Activated CD4-positive, alpha-beta T cell treated with anti-CD3 and anti-CD28 coated beads, Interleukin-2, amount 10 ng/mL, durations not matched to agents 7 days and 5 days (primary cell): ENCODE data around the gene ITSN1. TPM values are rescaled to one million over a fixed set of nuclear protein-coding genes. Genes with fewer than 3 reads are reported as not detected.

Experiments used
- CTCF ChIA-PET: fragments of 350-600 bp; sonication (Branson Sonifier 250); formaldehyde crosslinking; loops from one replicate; lab custom pipeline; 2021; ENCODE audit warnings: antibody characterized with exemption; lab: Charles Lee
- POLR2A ChIA-PET: fragments of 350-600 bp; sonication (Branson Sonifier 250); formaldehyde crosslinking; loops from one replicate; lab custom pipeline; 2021; ENCODE audit warnings: antibody characterized with exemption; lab: Charles Lee
- DNase-seq: peaks from one replicate; pipeline ENCODE4 v3.0.0-alpha.2; 2020
- H3K27ac Mint-ChIP-seq: one replicate; pipeline ENCODE4 v1.8.0; 2021; ENCODE audit warnings: mild to moderate bottlenecking, moderate library complexity, mixed read lengths
- H3K27me3 Mint-ChIP-seq: one replicate; pipeline ENCODE4 v1.8.0; 2021; ENCODE audit warnings: mixed read lengths
- H3K36me3 Mint-ChIP-seq: one replicate; pipeline ENCODE4 v1.8.0; 2021; ENCODE audit warnings: low read depth, mixed read lengths
- H3K4me1 Mint-ChIP-seq: one replicate; pipeline ENCODE4 v1.8.0; 2021; ENCODE audit warnings: mixed read lengths
- H3K4me3 Mint-ChIP-seq: one replicate; pipeline ENCODE4 v1.8.0; 2021; ENCODE audit warnings: mild to moderate bottlenecking, moderate library complexity, mixed read lengths
- H3K9me3 Mint-ChIP-seq: one replicate; pipeline ENCODE4 v1.8.0; 2021; ENCODE audit warnings: mixed read lengths
- total RNA-seq, 2 experiments: library from RNA; stranded (reverse); gene quantifications; one replicate each; pipeline ENCODE4 v1.2.3, GENCODE V29; 2021

ITSN1 gene
- total RNA-seq, 2 experiments from 2014 or later = 3.0 to 3.3 TPM

- CTCF ChIA-PET = no interaction called here
- no peak for DNase-seq
- Mint-ChIP-seq H3K27me3 (peaks cover 27% of the 10 kb centered on the region), H3K36me3 (no peaks in the 10 kb centered on the region), H3K9me3 (no peaks in the 10 kb centered on the region), H3K4me1 (peaks cover 16% of the 10 kb centered on the region), H3K4me3 (peak overlapping the region; percentile 83), H3K27ac (peak overlapping the region; percentile 19)
- POLR2A ChIA-PET = no interaction called here
Observed at GRCh38 chr21:33642896-33643657, 776 bp downstream of the ITSN1 start.

DNA sequence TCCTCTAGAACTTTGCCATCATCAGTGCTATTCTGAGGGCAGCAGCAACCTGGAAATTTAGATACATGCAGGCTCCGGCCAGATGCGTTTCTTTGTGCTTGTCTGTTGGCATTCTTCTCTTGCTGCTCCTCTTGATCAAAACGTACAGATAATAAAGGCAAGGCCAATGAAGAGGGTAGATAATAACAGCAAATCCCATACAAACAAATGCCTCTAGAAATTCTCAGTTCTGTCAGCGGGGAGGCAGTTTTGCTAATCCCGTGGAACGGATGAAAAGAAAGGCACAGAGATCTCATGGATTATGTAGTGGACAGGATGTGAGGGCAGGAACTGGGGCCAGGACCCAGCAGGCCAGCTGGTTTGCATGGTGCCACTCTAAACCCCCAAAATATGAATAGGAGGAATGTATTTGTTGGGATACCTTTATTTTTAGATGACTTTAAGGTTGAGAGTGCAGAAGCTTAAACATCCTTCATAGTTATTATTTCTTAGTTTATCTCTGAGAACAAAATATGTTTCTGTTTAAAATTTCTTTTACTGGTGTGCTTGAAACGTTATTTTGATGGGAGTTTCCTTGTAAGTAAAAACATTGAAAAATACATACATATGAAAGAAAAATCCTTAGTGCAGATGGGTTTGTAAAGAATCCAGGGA is 1.5 kb downstream of the ITSN1 start:
- Mint-ChIP-seq H3K27ac (no peak overlapping the region), H3K4me3 (peak overlapping the region; percentile 83), H3K27me3 (peaks cover 27% of the 10 kb centered on the region), H3K4me1 (peaks cover 16% of the 10 kb centered on the region), H3K36me3 (no peaks in the 10 kb centered on the region), H3K9me3 (no peaks in the 10 kb centered on the region)
- CTCF ChIA-PET = interaction anchor here (0.6 to 1.5 kb wide), 3 partner anchors 38 to 962 kb away, joined by 3 to 4 read pairs (median 4); no protein-coding TSS in a partner anchor
- POLR2A ChIA-PET = interaction anchor here (0.6 kb wide), 1 partner anchor 270 kb away, joined by 3 read pairs; no protein-coding TSS in a partner anchor
- DNase-seq = no peak

- POLR2A ChIA-PET = interaction anchor here (0.6 kb wide), 1 partner anchor 269 kb away, joined by 3 read pairs; no protein-coding TSS in a partner anchor
- Mint-ChIP-seq H3K4me1 (peaks cover 16% of the 10 kb centered on the region), H3K4me3 (peak overlapping the region; percentile 83), H3K27ac (no peak overlapping the region), H3K9me3 (no peaks in the 10 kb centered on the region), H3K36me3 (no peaks in the 10 kb centered on the region), H3K27me3 (peaks cover 27% of the 10 kb centered on the region)
- DNase-seq = no peak
- CTCF ChIA-PET = interaction anchor here (0.5 to 1.5 kb wide), 5 partner anchors 11 to 963 kb away, joined by 3 to 5 read pairs (median 4); no protein-coding TSS in a partner anchor
Observed at GRCh38 chr21:33644383-33645074, 2.2 kb downstream of the ITSN1 start.

DNA sequence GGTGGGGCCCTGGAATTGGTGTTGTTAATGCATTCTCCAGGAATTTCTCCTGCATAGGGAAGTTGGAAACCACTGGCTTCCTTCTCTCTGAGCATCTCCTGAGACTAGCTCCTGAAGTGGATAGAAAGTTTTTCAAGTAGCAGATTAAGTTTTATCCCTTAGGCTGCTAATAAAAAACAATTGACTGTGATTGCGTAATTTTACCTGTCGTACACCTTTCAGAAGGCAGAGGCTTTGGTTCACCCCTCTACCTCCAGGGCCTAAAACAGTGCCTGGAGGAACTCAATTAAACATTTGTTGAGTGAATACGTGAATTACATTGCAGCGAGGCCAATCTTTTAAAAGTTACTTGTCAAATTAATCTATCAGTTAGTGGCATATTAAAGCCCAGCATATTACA is 3.4 kb downstream of the ITSN1 start:
- ChIA-PET CTCF (interaction anchor here (0.9 kb wide), 1 partner anchor 10 kb away, joined by 5 read pairs; no protein-coding TSS in a partner anchor), POLR2A (no interaction called here)
- DNase-seq = no peak
- H3K27me3 Mint-ChIP-seq = peaks cover 27% of the 10 kb centered on the region
- no peak overlapping the region for H3K27ac Mint-ChIP-seq
- H3K4me1 Mint-ChIP-seq = peaks cover 9% of the 10 kb centered on the region
- H3K4me3 Mint-ChIP-seq = no peak overlapping the region
- no peaks in the 10 kb centered on the region for H3K36me3 Mint-ChIP-seq
- no peaks in the 10 kb centered on the region for H3K9me3 Mint-ChIP-seq

- Mint-ChIP-seq H3K4me1 (peaks cover 8% of the 10 kb centered on the region), H3K9me3 (no peaks in the 10 kb centered on the region), H3K36me3 (no peaks in the 10 kb centered on the region), H3K4me3 (no peak overlapping the region), H3K27me3 (peaks cover 23% of the 10 kb centered on the region), H3K27ac (no peak overlapping the region)
- no peak for DNase-seq
- ChIA-PET CTCF (no interaction called here), POLR2A (no interaction called here)
Observed at GRCh38 chr21:33647587-33647986, 5.3 kb downstream of the ITSN1 start.

DNA sequence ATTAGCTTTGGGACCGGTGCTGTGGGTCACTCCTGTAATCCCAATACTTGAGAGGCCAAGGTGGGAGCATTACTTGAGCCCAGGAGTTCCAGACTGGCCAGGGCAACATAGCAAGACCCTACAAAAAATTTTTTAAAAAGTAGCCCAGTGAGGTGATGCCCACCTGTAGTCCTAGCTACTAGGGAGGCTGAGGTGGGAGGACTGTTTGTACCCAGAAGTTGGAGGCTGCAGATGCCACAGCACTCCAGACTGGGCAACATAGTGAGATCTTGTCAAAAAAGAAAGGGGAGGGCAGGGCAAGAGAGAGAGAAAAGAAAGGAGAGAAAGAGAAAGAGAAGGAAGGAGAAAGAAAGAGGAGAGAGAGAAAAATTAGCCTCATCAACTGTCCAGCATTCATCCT is 6.3 kb downstream of the ITSN1 start:
- Mint-ChIP-seq H3K4me3 (no peak overlapping the region), H3K27me3 (peaks cover 18% of the 10 kb centered on the region), H3K36me3 (no peaks in the 10 kb centered on the region), H3K4me1 (peaks cover 4% of the 10 kb centered on the region), H3K9me3 (no peaks in the 10 kb centered on the region), H3K27ac (no peak overlapping the region)
- ChIA-PET POLR2A (no interaction called here), CTCF (no interaction called here)
- no peak for DNase-seq

GRCh38 chr21:33650230-33650629 is 7.9 kb downstream of the ITSN1 start:
- ChIA-PET POLR2A (no interaction called here), CTCF (no interaction called here)
- Mint-ChIP-seq H3K36me3 (no peaks in the 10 kb centered on the region), H3K27me3 (peaks cover 4% of the 10 kb centered on the region), H3K4me3 (no peak overlapping the region), H3K27ac (no peak overlapping the region), H3K4me1 (no peaks in the 10 kb centered on the region), H3K9me3 (no peaks in the 10 kb centered on the region)
- DNase-seq = no peak

DNA sequence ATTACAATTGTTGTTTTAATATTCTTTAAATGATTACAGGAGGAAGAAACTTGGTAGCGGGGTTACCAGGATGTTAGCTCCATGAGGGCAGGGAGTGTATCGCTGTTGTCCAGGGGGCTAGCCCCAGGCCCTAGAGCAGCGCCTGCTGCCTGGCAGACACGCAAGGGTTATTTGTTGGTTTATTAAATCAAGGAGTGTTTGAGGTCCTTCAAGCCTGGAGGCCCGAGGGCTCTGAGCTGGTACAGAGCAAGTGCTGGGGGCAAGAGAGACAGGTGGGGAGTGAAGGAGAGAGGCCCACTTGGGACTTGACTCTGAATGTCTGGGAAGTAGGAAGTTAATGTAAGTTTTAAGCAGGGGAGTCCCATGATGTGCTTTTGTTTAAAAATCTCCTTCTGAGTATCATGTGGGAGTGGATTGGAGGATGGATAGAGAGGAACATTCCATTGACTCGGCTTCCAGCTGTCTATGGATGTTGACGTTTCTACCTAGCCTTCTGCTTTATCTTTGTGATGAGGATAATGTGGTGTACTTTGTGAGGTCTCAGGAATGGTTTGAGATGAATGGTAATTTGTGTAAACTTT is 8.7 kb downstream of the ITSN1 start:
- Mint-ChIP-seq H3K9me3 (no peaks in the 10 kb centered on the region), H3K27ac (no peak overlapping the region), H3K27me3 (peaks cover 2% of the 10 kb centered on the region), H3K36me3 (no peaks in the 10 kb centered on the region), H3K4me1 (no peaks in the 10 kb centered on the region), H3K4me3 (no peak overlapping the region)
- DNase-seq = no peak
- ChIA-PET POLR2A (no interaction called here), CTCF (interaction anchor here (1.2 kb wide), 1 partner anchor 8 kb away, joined by 9 read pairs; no protein-coding TSS in a partner anchor)

GRCh38 chr21:33651965-33652680 is 9.8 kb downstream of the ITSN1 start:
- Mint-ChIP-seq H3K9me3 (no peaks in the 10 kb centered on the region), H3K27ac (no peak overlapping the region), H3K4me3 (no peak overlapping the region), H3K27me3 (no peaks in the 10 kb centered on the region), H3K36me3 (no peaks in the 10 kb centered on the region), H3K4me1 (peaks cover 1% of the 10 kb centered on the region)
- no peak for DNase-seq
- ChIA-PET POLR2A (no interaction called here), CTCF (no interaction called here)

- no peaks in the 10 kb centered on the region for H3K9me3 Mint-ChIP-seq
- no peak overlapping the region for H3K27ac Mint-ChIP-seq
- no peak for DNase-seq
- H3K4me1 Mint-ChIP-seq = peaks cover 2% of the 10 kb centered on the region
- no peaks in the 10 kb centered on the region for H3K27me3 Mint-ChIP-seq
- no peaks in the 10 kb centered on the region for H3K36me3 Mint-ChIP-seq
- no peak overlapping the region for H3K4me3 Mint-ChIP-seq
- POLR2A ChIA-PET = no interaction called here
- CTCF ChIA-PET = no interaction called here
Observed at GRCh38 chr21:33654412-33654811, 12.1 kb downstream of the ITSN1 start.

- DNase-seq = no peak
- Mint-ChIP-seq H3K27me3 (no peaks in the 10 kb centered on the region), H3K4me3 (no peak overlapping the region), H3K36me3 (no peaks in the 10 kb centered on the region), H3K27ac (no peak overlapping the region), H3K9me3 (no peaks in the 10 kb centered on the region), H3K4me1 (peaks cover 2% of the 10 kb centered on the region)
- CTCF ChIA-PET = interaction anchor here (1.7 kb wide), 1 partner anchor 11 kb away, joined by 5 read pairs; no protein-coding TSS in a partner anchor
- POLR2A ChIA-PET = no interaction called here
Observed at GRCh38 chr21:33655588-33656221, 13.4 kb downstream of the ITSN1 start.
